GM08714 (cell line): Measurements from ENCODE around the gene ME1.
"Not testable (repeated sequence)": the region's sequence is repeated elsewhere in the genome, so short reads cannot be mapped to it uniquely, and the experiment has no call there.

Experiments used
- H3K4me3 ChIP-seq: fragments of 200-500 bp; sonication (Bioruptor generic); 2 replicates; pipeline ENCODE4 v1.5.1; 2014; ENCODE audit warnings: mild to moderate bottlenecking, low read length, inconsistent platforms
- ZNF274 ChIP-seq: IDR thresholded peaks from 2 replicates; pipeline ENCODE4 v1.6.1; 2012; ENCODE audit warnings: mild to moderate bottlenecking, low read depth, low read length

ME1 gene

GRCh38 chr6:83270971-83271719, 159.7 kb downstream of the ME1 start:
- TF ChIP-seq ZNF274 = no peak
- H3K4me3 ChIP-seq = no peak overlapping the region

- H3K4me3 ChIP-seq = no peak overlapping the region
- TF ChIP-seq ZNF274 = no peak
Observed at GRCh38 chr6:83265384-83265783, 165.5 kb downstream of the ME1 start.

GRCh38 chr6:83260577-83260976, 170.3 kb downstream of the ME1 start:
- no peak for TF ChIP-seq ZNF274
- no peak overlapping the region for H3K4me3 ChIP-seq

- no peak overlapping the region for H3K4me3 ChIP-seq
- TF ChIP-seq ZNF274 = no peak
Observed at GRCh38 chr6:83258517-83258916, 172.3 kb downstream of the ME1 start.

GRCh38 chr6:83257791-83258190, 173.1 kb downstream of the ME1 start:
- no peak overlapping the region for H3K4me3 ChIP-seq
- TF ChIP-seq ZNF274 = no peak

GRCh38 chr6:83256719-83257118, 174.1 kb downstream of the ME1 start:
- not testable (repeated sequence) for H3K4me3 ChIP-seq

GRCh38 chr6:83252719-83253118, 178.1 kb downstream of the ME1 start:
- H3K4me3 ChIP-seq = no peak overlapping the region

GRCh38 chr6:83250235-83250634, 180.6 kb downstream of the ME1 start:
- H3K4me3 ChIP-seq = no peak overlapping the region
- no peak for TF ChIP-seq ZNF274

More at GRCh38 chr6:83252719-83253118, 178.1 kb downstream of the ME1 start:
- no peak for TF ChIP-seq ZNF274

- H3K4me3 ChIP-seq = no peak overlapping the region
- no peak for TF ChIP-seq ZNF274
Observed at GRCh38 chr6:83247471-83247870, 183.4 kb downstream of the ME1 start.

GRCh38 chr6:83231146-83231545, 199.7 kb downstream of the ME1 start:
- TF ChIP-seq ZNF274 = no peak
- no peak overlapping the region for H3K4me3 ChIP-seq

- no peak for TF ChIP-seq ZNF274
- H3K4me3 ChIP-seq = no peak overlapping the region
Observed at GRCh38 chr6:83226517-83226916, 204.3 kb downstream of the ME1 start.

GRCh38 chr6:83221889-83222479, 208.9 kb downstream of the ME1 start:
- no peak for TF ChIP-seq ZNF274
- no peak overlapping the region for H3K4me3 ChIP-seq

GRCh38 chr6:83221276-83221675, 209.6 kb downstream of the ME1 start:
- TF ChIP-seq ZNF274 = no peak
- no peak overlapping the region for H3K4me3 ChIP-seq

GRCh38 chr6:83220121-83220520, 210.7 kb downstream of the ME1 start:
- no peak for TF ChIP-seq ZNF274
- H3K4me3 ChIP-seq = no peak overlapping the region

GRCh38 chr6:83218646-83219045, 212.2 kb downstream of the ME1 start:
- no peak overlapping the region for H3K4me3 ChIP-seq
- TF ChIP-seq ZNF274 = no peak

- no peak for TF ChIP-seq ZNF274
Observed at GRCh38 chr6:83216806-83217205, 214.0 kb downstream of the ME1 start.

More at GRCh38 chr6:83216806-83217205, 214.0 kb downstream of the ME1 start:
- H3K4me3 ChIP-seq = no peak overlapping the region
